HepG2 (cell line): ENCODE measurements around the gene BBIP1.

Experiments used
- CBX1 ChIP-seq: IDR thresholded peaks from one replicate; pipeline ENCODE4 v1.6.1; 2016; ENCODE audit warnings: antibody characterized with exemption, low read depth
- FOSL1 ChIP-seq: sonication (generic); formaldehyde crosslinking; IDR thresholded peaks from 2 replicates; pipeline ENCODE4 v1.9.0; 2021; ENCODE audit warnings: missing genetic modification reagents, borderline replicate concordance
- IKZF1 ChIP-seq: fragments of 450-650 bp; IDR thresholded peaks from 2 replicates; pipeline ENCODE4 v1.7.1; 2016
- MIXL1 ChIP-seq: IDR thresholded peaks from 2 replicates; pipeline ENCODE4 v1.6.1; 2016
- NR2F2 ChIP-seq: IDR thresholded peaks from 2 replicates; pipeline ENCODE4 v1.6.1; 2012; ENCODE audit warnings: low read depth, inconsistent platforms, borderline replicate concordance
- SP2 ChIP-seq: sonication (generic); formaldehyde crosslinking; IDR thresholded peaks from 2 replicates; pipeline ENCODE4 v1.5.1; 2020; ENCODE audit warnings: mild to moderate bottlenecking, missing genetic modification reagents
- ZBTB39 ChIP-seq: sonication (generic); formaldehyde crosslinking; IDR thresholded peaks from 2 replicates; pipeline ENCODE4 v1.5.0; 2020; ENCODE audit warnings: missing genetic modification reagents
- ZBTB4 ChIP-seq: sonication (generic); formaldehyde crosslinking; IDR thresholded peaks from 2 replicates; pipeline ENCODE4 v1.4.0; 2020; ENCODE audit warnings: missing genetic modification reagents, mild to moderate bottlenecking, borderline replicate concordance
- ZNF672 ChIP-seq: sonication (generic); formaldehyde crosslinking; IDR thresholded peaks from 2 replicates; pipeline ENCODE4 v1.8.1; 2022; ENCODE audit warnings: missing genetic modification reagents
- ZNF704 ChIP-seq: sonication (generic); formaldehyde crosslinking; IDR thresholded peaks from 2 replicates; pipeline ENCODE4 v1.8.1; 2023; ENCODE audit warnings: mild to moderate bottlenecking, inconsistent platforms, moderate library complexity, missing genetic modification reagents, borderline replicate concordance
- TF ChIP-seq, protein P1 (sequence below), 2 experiments: sonication (generic) in 1 of 2; formaldehyde crosslinking in 1 of 2; IDR thresholded peaks; 2 replicates each; pipeline versions ENCODE4 v1.5.1 to v1.6.1; 2011 to 2020; ENCODE audit warnings: borderline replicate concordance in 1 of 2, low read depth in 1 of 2, low read length in 1 of 2, mild to moderate bottlenecking in 1 of 2, missing genetic modification reagents in 1 of 2, moderate library complexity in 1 of 2
- TF ChIP-seq, protein P2 (sequence below): sonication (generic); formaldehyde crosslinking; IDR thresholded peaks from 2 replicates; pipeline ENCODE4 v1.4.0; 2020; ENCODE audit warnings: missing genetic modification reagents, borderline replicate concordance

DNA sequence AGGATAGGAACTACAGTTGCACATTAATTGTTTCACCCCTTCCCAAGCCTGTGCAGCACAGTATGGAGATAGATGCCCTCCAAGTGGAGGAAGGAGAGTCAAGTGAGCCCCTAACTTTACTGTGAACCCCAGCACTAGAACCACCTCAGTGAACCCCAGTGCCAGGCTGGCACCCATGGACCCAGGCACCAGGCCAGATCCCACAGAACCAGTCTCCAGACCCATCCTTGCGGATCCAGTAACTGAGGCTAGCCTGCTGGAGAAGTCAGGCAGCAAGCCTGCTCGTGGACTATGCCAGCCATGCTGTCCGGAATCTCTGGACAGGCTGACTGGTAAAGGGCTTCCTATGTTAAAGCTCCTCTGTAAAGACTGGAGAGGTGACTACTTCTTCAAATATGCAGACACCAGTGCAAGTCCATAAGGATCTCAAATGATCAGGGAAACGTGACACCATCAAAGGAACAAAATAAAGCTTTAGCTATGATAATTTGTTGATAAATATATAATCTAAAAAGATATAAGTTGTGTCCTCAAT lies 28.1 kb upstream of the BBIP1 start:
- TF ChIP-seq SP2 (CRISPR knock-in tag): no peak
- TF ChIP-seq, protein P1, sequence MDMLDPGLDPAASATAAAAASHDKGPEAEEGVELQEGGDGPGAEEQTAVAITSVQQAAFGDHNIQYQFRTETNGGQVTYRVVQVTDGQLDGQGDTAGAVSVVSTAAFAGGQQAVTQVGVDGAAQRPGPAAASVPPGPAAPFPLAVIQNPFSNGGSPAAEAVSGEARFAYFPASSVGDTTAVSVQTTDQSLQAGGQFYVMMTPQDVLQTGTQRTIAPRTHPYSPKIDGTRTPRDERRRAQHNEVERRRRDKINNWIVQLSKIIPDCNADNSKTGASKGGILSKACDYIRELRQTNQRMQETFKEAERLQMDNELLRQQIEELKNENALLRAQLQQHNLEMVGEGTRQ (IDR thresholded peaks at IDR 0.05; ENCODE audit: low read depth, low read length): no peak
- TF ChIP-seq, protein P1 (CRISPR knock-in tag; IDR thresholded peaks at IDR 0.05; ENCODE audit: borderline replicate concordance): no peak
- TF ChIP-seq MIXL1 (CRISPR knock-in tag): no peak
- TF ChIP-seq ZBTB39 (CRISPR knock-in tag): no peak
- TF ChIP-seq, protein P2, sequence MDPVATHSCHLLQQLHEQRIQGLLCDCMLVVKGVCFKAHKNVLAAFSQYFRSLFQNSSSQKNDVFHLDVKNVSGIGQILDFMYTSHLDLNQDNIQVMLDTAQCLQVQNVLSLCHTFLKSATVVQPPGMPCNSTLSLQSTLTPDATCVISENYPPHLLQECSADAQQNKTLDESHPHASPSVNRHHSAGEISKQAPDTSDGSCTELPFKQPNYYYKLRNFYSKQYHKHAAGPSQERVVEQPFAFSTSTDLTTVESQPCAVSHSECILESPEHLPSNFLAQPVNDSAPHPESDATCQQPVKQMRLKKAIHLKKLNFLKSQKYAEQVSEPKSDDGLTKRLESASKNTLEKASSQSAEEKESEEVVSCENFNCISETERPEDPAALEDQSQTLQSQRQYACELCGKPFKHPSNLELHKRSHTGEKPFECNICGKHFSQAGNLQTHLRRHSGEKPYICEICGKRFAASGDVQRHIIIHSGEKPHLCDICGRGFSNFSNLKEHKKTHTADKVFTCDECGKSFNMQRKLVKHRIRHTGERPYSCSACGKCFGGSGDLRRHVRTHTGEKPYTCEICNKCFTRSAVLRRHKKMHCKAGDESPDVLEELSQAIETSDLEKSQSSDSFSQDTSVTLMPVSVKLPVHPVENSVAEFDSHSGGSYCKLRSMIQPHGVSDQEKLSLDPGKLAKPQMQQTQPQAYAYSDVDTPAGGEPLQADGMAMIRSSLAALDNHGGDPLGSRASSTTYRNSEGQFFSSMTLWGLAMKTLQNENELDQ: no peak
- TF ChIP-seq NR2F2: no peak
- TF ChIP-seq ZNF704 (CRISPR knock-in tag): no peak
- no peak for TF ChIP-seq FOSL1 (CRISPR knock-in tag)
- no peak for TF ChIP-seq CBX1
- TF ChIP-seq IKZF1: no peak
- no peak for TF ChIP-seq ZBTB4 (CRISPR knock-in tag)
- TF ChIP-seq ZNF672: no peak
